SK-N-SH (cell line): ENCODE measurements around the gene SP4. TPM values are rescaled to one million over a fixed set of nuclear protein-coding genes. Genes with fewer than 3 reads are reported as not detected.

Source experiments
- CTCF ChIA-PET: fragments of 300-600, 350-600 bp; formaldehyde crosslinking; extraction: SDS; loops from one replicate; lab custom pipeline; 2021; lab: Yijun Ruan, JAX
- POLR2A ChIA-PET: fragments of 350-600 bp; sonication (Branson Sonifier 250); formaldehyde crosslinking; extraction: SDS; loops from one replicate; lab custom pipeline; 2020; ENCODE audit warnings: antibody characterized with exemption, inconsistent platforms; lab: Yijun Ruan, JAX
- DNase-seq: peaks from one replicate; pipeline ENCODE4 v3.0.0; 2012
- H2AFZ ChIP-seq: fragments of 200-600 bp; sonication (generic); 2 replicates; pipeline ENCODE4 v1.8.1; 2016; ENCODE audit warnings: antibody characterized with exemption, mild to moderate bottlenecking, low read depth
- H3F3A ChIP-seq: fragments of 200-600 bp; sonication (generic); replicated peaks from 2 replicates; pipeline ENCODE3; 2016; ENCODE audit warnings: antibody characterized with exemption, mild to moderate bottlenecking; ENCODE audit not compliant: insufficient read depth
- H3K27ac ChIP-seq, 2 experiments: fragments of 200-500 bp in 1 of 2; fragments of 200-600 bp in 1 of 2; sonication (Bioruptor generic) in 1 of 2; sonication (generic), shearing (Covaris generic) in 1 of 2; 2 replicates each; pipeline versions ENCODE4 v1.5.1 to v1.6.1; 2014 to 2016; ENCODE audit warnings: low read depth in 2 of 2, inconsistent platforms in 1 of 2, low read length in 1 of 2, mild to moderate bottlenecking in 1 of 2, mixed read lengths in 1 of 2
- H3K27me3 ChIP-seq: fragments of 200-600 bp; sonication (generic), shearing (Covaris generic); 2 replicates; pipeline ENCODE4 v1.6.1; 2016; ENCODE audit warnings: mixed run types; ENCODE audit not compliant: insufficient read depth
- H3K36me3 ChIP-seq, 2 experiments: fragments of 200-500 bp in 1 of 2; fragments of 200-600 bp in 1 of 2; sonication (Bioruptor generic) in 1 of 2; sonication (generic) in 1 of 2; replicated peaks in 1 of 2; 2 replicates each; pipeline versions ENCODE3 to v1.5.1; 2014 to 2016; ENCODE audit warnings: low read length in 1 of 2, mild to moderate bottlenecking in 1 of 2; ENCODE audit not compliant: insufficient read depth in 2 of 2, control insufficient read depth in 1 of 2
- H3K4me1 ChIP-seq, 2 experiments: fragments of 200-500 bp in 1 of 2; fragments of 200-600 bp in 1 of 2; sonication (Bioruptor generic) in 1 of 2; sonication (generic), shearing (Covaris generic) in 1 of 2; 2 replicates each; pipeline versions ENCODE4 v1.5.1 to v1.6.1; 2014 to 2016; ENCODE audit warnings: low read depth in 1 of 2, low read length in 1 of 2, mixed run types in 1 of 2; ENCODE audit not compliant: insufficient read depth in 2 of 2, control insufficient read depth in 1 of 2
- H3K4me2 ChIP-seq: fragments of 200-600 bp; sonication (generic), shearing (Covaris generic); 2 replicates; pipeline ENCODE4 v1.6.1; 2017; ENCODE audit warnings: mixed run types
- H3K4me3 ChIP-seq, 2 experiments: fragments of 200-500 bp in 1 of 2; fragments of 200-600 bp in 1 of 2; sonication (Bioruptor generic) in 1 of 2; sonication (generic), shearing (Covaris generic) in 1 of 2; 2 replicates each; pipeline versions ENCODE4 v1.5.1 to v1.8.1; 2014 to 2016; ENCODE audit warnings: low read depth in 2 of 2, inconsistent platforms in 1 of 2, low read length in 1 of 2, mild to moderate bottlenecking in 1 of 2, mixed read lengths in 1 of 2, moderate library complexity in 1 of 2
- H3K79me2 ChIP-seq: fragments of 200-600 bp; sonication (generic); 2 replicates; pipeline ENCODE4 v1.8.1; 2017; ENCODE audit warnings: mild to moderate bottlenecking; ENCODE audit not compliant: insufficient read depth
- H3K9ac ChIP-seq: fragments of 200-600 bp; sonication (generic); 2 replicates; pipeline ENCODE4 v1.6.1; 2017; ENCODE audit warnings: mixed run types
- H3K9me2 ChIP-seq: fragments of 200-600 bp; sonication (generic); 2 replicates; pipeline ENCODE4 v1.6.1; 2017; ENCODE audit warnings: mixed run types
- H3K9me3 ChIP-seq: fragments of 200-600 bp; sonication (generic); 2 replicates; pipeline ENCODE4 v1.6.1; 2017; ENCODE audit warnings: mixed run types, mild to moderate bottlenecking, moderate library complexity
- H4K20me1 ChIP-seq: fragments of 200-600 bp; sonication (generic); 2 replicates; pipeline ENCODE4 v1.6.1; 2017; ENCODE audit warnings: mild to moderate bottlenecking, mixed run types; ENCODE audit not compliant: insufficient read depth
- ELF1 ChIP-seq: IDR thresholded peaks from 2 replicates; pipeline ENCODE4 v1.4.0; 2012
- EP300 ChIP-seq, 2 experiments: IDR thresholded peaks; 2 replicates each; pipeline versions ENCODE4 v1.4.0 to v1.6.1; 2012; ENCODE audit warnings: borderline replicate concordance in 1 of 2, low read depth in 1 of 2, low read length in 1 of 2
- GATA2 ChIP-seq: sonication (generic); formaldehyde crosslinking; IDR thresholded peaks from 2 replicates; pipeline ENCODE4 v1.5.0; 2020; ENCODE audit warnings: mild to moderate bottlenecking, missing genetic modification reagents
- JUND ChIP-seq: IDR thresholded peaks from 2 replicates; pipeline ENCODE4 v1.4.0; 2012
- MAX ChIP-seq: IDR thresholded peaks from 2 replicates; pipeline ENCODE4 v1.4.0; 2012; ENCODE audit warnings: low read depth
- MEF2A ChIP-seq: IDR thresholded peaks from 2 replicates; pipeline ENCODE4 v1.4.0; 2012; ENCODE audit warnings: low read depth, borderline replicate concordance
- PBX3 ChIP-seq: IDR thresholded peaks from 2 replicates; pipeline ENCODE4; 2012
- RAD21 ChIP-seq: IDR thresholded peaks from 2 replicates; pipeline ENCODE4 v1.6.1; 2012; ENCODE audit warnings: mild to moderate bottlenecking, low read length
- RFX5 ChIP-seq: IDR thresholded peaks from 2 replicates; pipeline ENCODE4 v1.6.1; 2012; ENCODE audit warnings: mild to moderate bottlenecking, improper control_type of control experiment, low read length
- TAF1 ChIP-seq: IDR thresholded peaks from 2 replicates; pipeline ENCODE4 v1.6.1; 2012; ENCODE audit warnings: low read depth, mild to moderate bottlenecking, low read length, moderate library complexity, borderline replicate concordance
- TEAD4 ChIP-seq: IDR thresholded peaks from 2 replicates; pipeline ENCODE4 v1.4.0; 2012; ENCODE audit warnings: mild to moderate bottlenecking, borderline replicate concordance; ENCODE audit not compliant: insufficient read depth
- USF1 ChIP-seq: IDR thresholded peaks from 2 replicates; pipeline ENCODE4 v1.4.0; 2012; ENCODE audit warnings: low read depth, borderline replicate concordance
- USF2 ChIP-seq: fragments of 150-350 bp; IDR thresholded peaks from 2 replicates; pipeline ENCODE4 v1.6.1; 2017; ENCODE audit warnings: antibody characterized with exemption, low read length, low read depth, borderline replicate concordance
- WGBS: methylation state at CpG from one replicate; pipeline ENCODE4 v1.1.6; 2017; ENCODE audit warnings: low lambda C conversion rate; 5-methylcytosine and 5-hydroxymethylcytosine counted together
- polyA plus RNA-seq, 3 experiments: library from polyadenylated mRNA; depleted of rRNA; stranded (reverse); fragments of >200 nt; gene quantifications; 2 replicates each; pipeline ENCODE4 v1.2.3, GENCODE V29; 2012

Gene SP4
- polyA plus RNA-seq, 1 of the 3 experiments (the other 2 are of a cell fraction), result 1.1 TPM

GRCh38 chr7:21427871-21428658, at the start of gene SP4 (continued):
- TF ChIP-seq TEAD4, result no peak
- TF ChIP-seq GATA2 (CRISPR knock-in tag), result no peak
- no peak for TF ChIP-seq RAD21
- 0 out of 2 replicates have a peak, but pooled peaks have one; percentile 65 for TF ChIP-seq RFX5
- TF ChIP-seq MAX, result peak; percentile 60; the same call in 1 of the 2 replicates
- TF ChIP-seq TAF1, result peak; percentile 49
- TF ChIP-seq JUND, result no peak
- TF ChIP-seq USF2, result no peak
- TF ChIP-seq USF1, result no peak
- TF ChIP-seq ELF1, result no peak
- TF ChIP-seq MEF2A, result no peak

- H3K9me3 ChIP-seq, result no peaks in the 10 kb centered on the region
- POLR2A ChIA-PET, result no interaction called here
- H3F3A ChIP-seq, result no peaks in the 10 kb centered on the region
- H3K4me2 ChIP-seq, result no peak overlapping the region
- no peaks in the 10 kb centered on the region for H3K79me2 ChIP-seq
- H3K4me1 ChIP-seq, result no peaks in the 10 kb centered on the region
- no peaks in the 10 kb centered on the region for H3K27me3 ChIP-seq
- H3K36me3 ChIP-seq, result no peaks in the 10 kb centered on the region
- H3K9ac ChIP-seq, result no peak overlapping the region
- TF ChIP-seq GATA2 (CRISPR knock-in tag) (no peak), PBX3 (no peak), EP300 (IDR thresholded peaks at IDR 0.05; ENCODE audit: borderline replicate concordance in 1 of 2, low read depth in 1 of 2, low read length in 1 of 2) (no peak)
- TF ChIP-seq, all 33 proteins: peak for 0
- DNase-seq, result no peak
- Histone ChIP-seq H3K27ac (no peak overlapping the region), H2AFZ (no peak overlapping the region), H3K4me3 (no peak overlapping the region), H3K9me2 (no peaks in the 10 kb centered on the region), H4K20me1 (no peaks in the 10 kb centered on the region)
- 2% methylated on average over 2 of the region's 2 CpGs for WGBS
- CTCF ChIA-PET, result interaction anchor here (1.4 kb wide), 1 partner anchor 124 kb away, joined by 4 read pairs; no protein-coding TSS in a partner anchor
Measured at GRCh38 chr7:21383227-21384220, 44.4 kb upstream of the SP4 start.
